ENCODE data around the gene NPLOC4.

The NPLOC4 gene

GRCh38 chr17:81660441-81660840 lies 23.5 kb upstream of the NPLOC4 start:
- DNase-seq = no peak

- DNase-seq = no peak
These were observed 22.1 kb upstream of the NPLOC4 start for GRCh38 chr17:81659038-81659437.

GRCh38 chr17:81656835-81657234 lies 19.9 kb upstream of the NPLOC4 start:
- no peak for DNase-seq

- DNase-seq = no peak
These were observed 19.3 kb upstream of the NPLOC4 start, which contains the start of gene PDE6G for GRCh38 chr17:81656118-81656743. Gene PDE6G, minus strand, starts transcription at chr17:81656542. Its CDS starts 3,237 bp downstream, at chr17:81653305.

GRCh38 chr17:81655378-81656117 lies 18.6 kb upstream of the NPLOC4 start:
- no peak for DNase-seq

- no peak for DNase-seq
These were observed 16.2 kb upstream of the NPLOC4 start for GRCh38 chr17:81652906-81653771.

- DNase-seq = no peak
These were observed 14.8 kb upstream of the NPLOC4 start for GRCh38 chr17:81651692-81652091.

- DNase-seq = no peak
These were observed 14.0 kb upstream of the NPLOC4 start for GRCh38 chr17:81650951-81651350.

GRCh38 chr17:81648707-81649085 lies 11.8 kb upstream of the NPLOC4 start:
- no peak for DNase-seq

- no peak for DNase-seq
These were observed 11.2 kb upstream of the NPLOC4 start for GRCh38 chr17:81648013-81648706.

GRCh38 chr17:81647640-81648012 lies 10.7 kb upstream of the NPLOC4 start:
- no peak for DNase-seq

GRCh38 chr17:81646869-81647600 lies 10.1 kb upstream of the NPLOC4 start:
- DNase-seq = no peak

GRCh38 chr17:81644976-81645952 lies 8.4 kb upstream of the NPLOC4 start:
- no peak for DNase-seq

- no peak for DNase-seq
These were observed 7.6 kb upstream of the NPLOC4 start for GRCh38 chr17:81644496-81644895.

- no peak for DNase-seq
These were observed 5.0 kb upstream of the NPLOC4 start for GRCh38 chr17:81641825-81642489.

GRCh38 chr17:81640011-81640410 lies 3.1 kb upstream of the NPLOC4 start:
- no peak for DNase-seq

GRCh38 chr17:81638683-81639082 lies 1.8 kb upstream of the NPLOC4 start:
- DNase-seq = no peak

GRCh38 chr17:81635973-81636504 lies 873 bp downstream of the NPLOC4 start:
- DNase-seq = peak; percentile 7

- DNase-seq = no peak
These were observed 1.5 kb downstream of the NPLOC4 start for GRCh38 chr17:81635431-81635830.

GRCh38 chr17:81631482-81631881 lies 5.4 kb downstream of the NPLOC4 start:
- no peak for DNase-seq

All from NCI-H1092 (cell line).